ENCODE results near the gene DRICH1. TPM values are rescaled to one million over a fixed set of nuclear protein-coding genes. Genes with fewer than 3 reads are reported as not detected.
"Not testable (repeated sequence)": the region's sequence is repeated elsewhere in the genome, so short reads cannot be mapped to it uniquely, and the experiment has no call there.

DRICH1 gene
- total RNA-seq, 2 experiments from 2014 or later, result 0.19 TPM; not detected in 1

- ChIA-PET CTCF (no interaction called here), POLR2A (no interaction called here)
Measured at GRCh38 chr22:23651676-23652075, 19.6 kb upstream of the DRICH1 start.

- CTCF ChIA-PET, result interaction anchor here (0.7 kb wide), 2 partner anchors 102 to 174 kb away, joined by 3 to 4 read pairs; partner anchors contain the start of gene ZNF70
- POLR2A ChIA-PET, result no interaction called here
Measured at GRCh38 chr22:23649071-23649501, 17.0 kb upstream of the DRICH1 start.

- CTCF ChIA-PET, POLR2A ChIA-PET: not testable (repeated sequence)
Measured at GRCh38 chr22:23646526-23646925, 14.4 kb upstream of the DRICH1 start.

- CTCF ChIA-PET, POLR2A ChIA-PET: not testable (repeated sequence)
Measured at GRCh38 chr22:23640206-23640605, 8.1 kb upstream of the DRICH1 start.

GRCh38 chr22:23639661-23640060 lies 7.5 kb upstream of the DRICH1 start:
- POLR2A ChIA-PET, result no interaction called here
- CTCF ChIA-PET, result no interaction called here

GRCh38 chr22:23638611-23639010 lies 6.5 kb upstream of the DRICH1 start:
- POLR2A ChIA-PET, result no interaction called here
- CTCF ChIA-PET, result no interaction called here

- POLR2A ChIA-PET, CTCF ChIA-PET: not testable (repeated sequence)
Measured at GRCh38 chr22:23635291-23635690, 3.2 kb upstream of the DRICH1 start.

- POLR2A ChIA-PET, result not testable (repeated sequence)
- CTCF ChIA-PET, result interaction anchor here (0.7 kb wide), 1 partner anchor 222 kb away, joined by 4 read pairs; no protein-coding TSS in a partner anchor
Measured at GRCh38 chr22:23628056-23628743, 3.9 kb downstream of the DRICH1 start.

- POLR2A ChIA-PET, result not testable (repeated sequence)
- CTCF ChIA-PET, result interaction anchor here (0.6 to 1.0 kb wide), 2 partner anchors 222 to 261 kb away, joined by 3 to 4 read pairs; no protein-coding TSS in a partner anchor
Measured at GRCh38 chr22:23627401-23628055, 4.6 kb downstream of the DRICH1 start.

- CTCF ChIA-PET, result no interaction called here
- POLR2A ChIA-PET, result no interaction called here
Measured at GRCh38 chr22:23626286-23626975, 5.7 kb downstream of the DRICH1 start.

- ChIA-PET CTCF (interaction anchor here (0.6 kb wide), 2 partner anchors 29 to 32 kb away, joined by 3 to 4 read pairs; no protein-coding TSS in a partner anchor), POLR2A (no interaction called here)
Measured at GRCh38 chr22:23622634-23623033, 9.5 kb downstream of the DRICH1 start.

GRCh38 chr22:23621916-23622315 lies 10.2 kb downstream of the DRICH1 start:
- POLR2A ChIA-PET, CTCF ChIA-PET: not testable (repeated sequence)

- ChIA-PET POLR2A (no interaction called here), CTCF (no interaction called here)
Measured at GRCh38 chr22:23621082-23621780, 10.9 kb downstream of the DRICH1 start.

GRCh38 chr22:23613193-23613972 lies 18.7 kb downstream of the DRICH1 start:
- ChIA-PET CTCF (no interaction called here), POLR2A (no interaction called here)

- ChIA-PET CTCF (no interaction called here), POLR2A (interaction anchor here (0.5 kb wide), 1 partner anchor 230 kb away, joined by 6 read pairs; no protein-coding TSS in a partner anchor)
Measured at GRCh38 chr22:23609983-23610781, 21.9 kb downstream of the DRICH1 start.

- POLR2A ChIA-PET, result no interaction called here
- CTCF ChIA-PET, result no interaction called here
Measured at GRCh38 chr22:23608583-23608982, 23.5 kb downstream of the DRICH1 start.

- ChIA-PET POLR2A (no interaction called here), CTCF (no interaction called here)
Measured at GRCh38 chr22:23606204-23607131, 25.7 kb downstream of the DRICH1 start.
